BJ (cell line): ENCODE measurements around the gene PCGF2. TPM values are rescaled to one million over a fixed set of nuclear protein-coding genes. Genes with fewer than 3 reads are reported as not detected.

Source experiments
- CTCF ChIA-PET: fragments of 350-600 bp; formaldehyde crosslinking; extraction: SDS; loops from one replicate; lab custom pipeline; 2021; ENCODE audit warnings: antibody characterized with exemption, inconsistent platforms; lab: Yijun Ruan, JAX
- POLR2A ChIA-PET: fragments of 300-600 bp; sonication (Branson Sonifier 250); formaldehyde crosslinking; extraction: SDS; loops from one replicate; lab custom pipeline; 2021; ENCODE audit warnings: antibody characterized with exemption; lab: Charles Lee
- DNase-seq: peaks from one replicate; pipeline ENCODE4 v3.0.0-alpha.2; 2011; ENCODE audit warnings: low read depth
- H3K27me3 ChIP-seq: 2 replicates; pipeline ENCODE4 v1.6.0; 2011; ENCODE audit warnings: low read length; ENCODE audit not compliant: control insufficient read depth, insufficient read depth
- H3K36me3 ChIP-seq: 2 replicates; pipeline ENCODE4 v1.5.1; 2011; ENCODE audit warnings: low read length; ENCODE audit not compliant: control insufficient read depth, insufficient read depth
- H3K4me3 ChIP-seq: 2 replicates; pipeline ENCODE4 v1.5.1; 2011; ENCODE audit warnings: low read depth, mild to moderate bottlenecking, control low read depth, low read length
- CTCF ChIP-seq: IDR thresholded peaks from 2 replicates; pipeline ENCODE4 v1.5.1; 2011; ENCODE audit warnings: low read depth, mild to moderate bottlenecking, control low read depth, inconsistent platforms, low read length, moderate library complexity; ENCODE audit not compliant: insufficient read depth
- polyA plus RNA-seq: library from polyadenylated mRNA; depleted of rRNA; stranded (reverse); fragments of >200 nt; gene quantifications from 2 replicates; pipeline ENCODE4 v1.2.3, GENCODE V29; 2011; rRNA removed
- small RNA-seq: library from RNA; depleted of rRNA; stranded (forward); fragments of <200 nt; gene quantifications from one replicate; pipeline ENCODE3, GENCODE V24; 2012; ENCODE audit warnings: low replicate concordance, low read depth; ENCODE audit not compliant: insufficient read length

Gene PCGF2
- polyA plus RNA-seq, 1 experiment = 27.6 TPM

GRCh38 chr17:38693700-38694329 is 54.3 kb downstream of the PCGF2 start:
- H3K4me3 ChIP-seq = no peak overlapping the region
- no peaks in the 10 kb centered on the region for H3K36me3 ChIP-seq
- no peak for DNase-seq
- peaks cover 3% of the 10 kb centered on the region for H3K27me3 ChIP-seq
- POLR2A ChIA-PET = no interaction called here
- TF ChIP-seq CTCF = no peak
- CTCF ChIA-PET = interaction anchor here (1.1 to 1.4 kb wide), 3 partner anchors 16 to 41 kb away, joined by 3 to 7 read pairs (median 4); no protein-coding TSS in a partner anchor

- POLR2A ChIA-PET = no interaction called here
Measured at GRCh38 chr17:38691154-38691553, 57.0 kb downstream of the PCGF2 start.

GRCh38 chr17:38690386-38690785 is 57.8 kb downstream of the PCGF2 start:
- no peak for TF ChIP-seq CTCF
- no peak for DNase-seq
- H3K4me3 ChIP-seq = no peak overlapping the region
- no peaks in the 10 kb centered on the region for H3K36me3 ChIP-seq
- ChIA-PET CTCF (interaction anchor here (0.9 to 1.9 kb wide), 7 partner anchors 14 to 484 kb away, joined by 3 to 10 read pairs (median 3); no protein-coding TSS in a partner anchor), POLR2A (interaction anchor here (0.5 kb wide), 1 partner anchor 9 kb away, joined by 5 read pairs; no protein-coding TSS in a partner anchor)
- peaks cover 3% of the 10 kb centered on the region; the same call in 1 of the 2 replicates for H3K27me3 ChIP-seq

More at GRCh38 chr17:38691154-38691553, 57.0 kb downstream of the PCGF2 start:
- Histone ChIP-seq H3K36me3 (no peaks in the 10 kb centered on the region), H3K4me3 (no peak overlapping the region), H3K27me3 (peaks cover 3% of the 10 kb centered on the region; the same call in 1 of the 2 replicates)
- no peak for TF ChIP-seq CTCF
- CTCF ChIA-PET = interaction anchor here (0.9 to 1.9 kb wide), 4 partner anchors 13 to 183 kb away, joined by 3 to 6 read pairs (median 3); no protein-coding TSS in a partner anchor
- DNase-seq = no peak

- peaks cover 3% of the 10 kb centered on the region; the same call in 1 of the 2 replicates for H3K27me3 ChIP-seq
- POLR2A ChIA-PET = interaction anchor here (0.6 kb wide), 1 partner anchor 513 kb away, joined by 15 read pairs; the partner anchor contains the start of gene RPL19
- CTCF ChIA-PET = interaction anchor here (0.6 to 2.3 kb wide), 6 partner anchors 10 to 48 kb away, joined by 3 to 14 read pairs (median 4); no protein-coding TSS in a partner anchor
- no peak for TF ChIP-seq CTCF
- no peak for DNase-seq
- no peak overlapping the region for H3K4me3 ChIP-seq
- no peaks in the 10 kb centered on the region for H3K36me3 ChIP-seq
Measured at GRCh38 chr17:38687286-38687685, 60.9 kb downstream of the PCGF2 start.

- no peaks in the 10 kb centered on the region for H3K36me3 ChIP-seq
- ChIA-PET CTCF (interaction anchor here (0.9 to 1.1 kb wide), 5 partner anchors 9 to 50 kb away, joined by 3 to 4 read pairs (median 4); no protein-coding TSS in a partner anchor), POLR2A (no interaction called here)
- DNase-seq = no peak
- H3K4me3 ChIP-seq = no peak overlapping the region
- TF ChIP-seq CTCF = no peak
- H3K27me3 ChIP-seq = no peaks in the 10 kb centered on the region
Measured at GRCh38 chr17:38685491-38685890, 62.6 kb downstream of the PCGF2 start.

Small RNA genes lying within 50 kb of the gene (small RNA-seq; reads per million reads assigned to genes)
- gene MIR4726 (not detected), gene MIR4734 (not detected), gene RNA5SP440 (not detected), gene RNU6-866P (not detected)

Other genes with a start within 250 kb of the PCGF2 start
- gene SRCIN1, start 142.4 kb downstream of the PCGF2 start, polyA plus RNA-seq = not detected in 2 replicates
- 0.52 and 0.55 TPM in 2 replicates for gene EPOP, start 73.4 kb downstream of the PCGF2 start, polyA plus RNA-seq
- 21.4 and 32.1 TPM in 2 replicates for gene MLLT6, start 43.1 kb downstream of the PCGF2 start, polyA plus RNA-seq
- gene CISD3, start 18.0 kb downstream of the PCGF2 start, polyA plus RNA-seq = 15.1 and 17.1 TPM in 2 replicates
- gene PSMB3, start 4.4 kb upstream of the PCGF2 start, polyA plus RNA-seq = 293 and 337 TPM in 2 replicates
- 37.2 and 41.6 TPM in 2 replicates for gene PIP4K2B, start 51.2 kb upstream of the PCGF2 start, polyA plus RNA-seq
- gene CWC25, start 77.0 kb upstream of the PCGF2 start, polyA plus RNA-seq = 14.1 and 14.5 TPM in 2 replicates
- 1,440 and 2,342 TPM in 2 replicates for gene RPL23, start 105.4 kb upstream of the PCGF2 start, polyA plus RNA-seq
- gene LASP1, start 121.7 kb upstream of the PCGF2 start, polyA plus RNA-seq = 254 and 321 TPM in 2 replicates
- gene FBXO47, start 219.1 kb upstream of the PCGF2 start, polyA plus RNA-seq = not detected in 2 replicates